Endothelial cell of hepatic sinusoid (primary cell): ENCODE data around the gene SLAIN2.
"Not testable (repeated sequence)": the region's sequence is repeated elsewhere in the genome, so short reads cannot be mapped to it uniquely, and the experiment has no call there.

Experiments used
- in situ Hi-C: cut with HindIII; loops from 2 replicates; pipeline ENCODE4 v1.10.0; 2017; ENCODE audit warnings: low sequenced_read_pairs

SLAIN2 gene

DNA sequence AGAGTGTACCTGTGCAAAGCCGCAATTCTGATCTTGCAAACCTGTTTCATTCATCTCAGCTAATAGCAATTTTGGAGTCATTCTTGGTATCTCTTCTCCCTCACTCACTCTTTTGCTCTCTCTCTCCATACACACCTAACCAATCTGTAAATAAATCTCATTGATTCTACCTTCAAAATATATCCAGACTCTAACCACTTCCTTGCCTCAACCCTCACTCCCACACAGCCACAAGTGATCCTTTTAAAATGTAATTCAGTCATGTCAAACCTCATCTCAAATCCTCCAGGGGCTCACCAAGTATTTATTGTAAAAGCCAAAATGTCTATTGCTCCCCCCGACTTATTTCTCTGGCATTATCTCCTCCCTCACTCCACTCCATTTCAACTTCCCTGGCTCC lies 90.1 kb downstream of the SLAIN2 start:
- in situ Hi-C loops, result no loop called here

DNA sequence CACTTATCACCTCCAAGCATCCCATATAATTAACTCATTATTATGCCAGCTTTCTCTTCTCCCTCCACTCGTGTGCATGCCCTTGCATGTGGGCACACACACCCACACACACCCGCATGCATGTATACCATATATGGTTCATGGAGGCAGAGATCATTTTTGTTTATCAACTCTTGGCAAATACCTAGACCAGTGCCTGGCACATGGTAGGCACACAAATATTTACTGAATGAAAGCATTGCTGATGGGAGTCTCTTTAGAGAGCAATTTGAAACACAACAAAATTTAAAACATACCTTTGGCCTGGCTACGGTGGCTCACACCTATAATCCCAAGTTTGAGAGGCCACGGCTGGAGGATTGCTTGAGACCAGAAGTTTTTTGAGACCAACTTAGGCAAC lies 90.7 kb downstream of the SLAIN2 start:
- in situ Hi-C loops, result no loop called here

DNA sequence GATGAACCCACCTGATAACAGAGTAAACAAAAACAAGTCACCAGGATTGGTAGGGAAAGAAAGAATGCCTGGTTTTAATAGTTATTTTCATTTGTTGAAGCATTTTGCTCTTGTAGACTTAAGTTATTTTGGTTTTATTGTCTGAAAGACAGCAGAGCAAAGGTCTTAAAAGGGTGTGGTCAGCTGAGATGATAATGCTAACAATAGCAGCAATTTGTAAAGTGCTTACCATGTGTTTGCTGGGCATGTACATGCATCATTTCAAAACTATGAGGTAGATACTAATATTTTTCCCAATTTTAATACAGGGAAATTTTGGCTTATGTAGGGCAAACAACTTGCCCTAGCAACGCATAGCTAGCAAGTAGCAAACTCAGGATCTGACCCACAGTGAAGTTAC lies 95.0 kb downstream of the SLAIN2 start:
- in situ Hi-C loops, result no loop called here

DNA sequence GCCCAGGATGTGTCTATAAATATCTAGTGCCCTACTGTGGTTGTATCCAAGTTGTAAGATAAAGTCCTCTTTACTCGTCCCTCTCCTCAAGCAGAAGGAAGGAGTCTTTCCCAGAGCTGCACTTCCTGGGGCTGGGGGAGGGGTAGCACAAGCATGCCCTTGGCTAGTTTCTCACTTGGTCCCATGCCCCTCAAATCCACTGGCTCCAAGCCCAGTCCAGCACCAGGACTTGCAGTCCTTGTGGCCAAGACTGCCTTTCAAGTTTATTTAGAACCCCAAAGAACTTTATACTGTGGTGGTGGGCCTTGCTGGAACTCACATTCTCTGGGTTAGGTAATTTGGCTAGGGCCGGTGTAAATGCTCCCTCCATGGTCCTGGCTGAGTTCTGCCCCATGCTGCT lies 98.7 kb downstream of the SLAIN2 start:
- in situ Hi-C loops, result no loop called here

DNA sequence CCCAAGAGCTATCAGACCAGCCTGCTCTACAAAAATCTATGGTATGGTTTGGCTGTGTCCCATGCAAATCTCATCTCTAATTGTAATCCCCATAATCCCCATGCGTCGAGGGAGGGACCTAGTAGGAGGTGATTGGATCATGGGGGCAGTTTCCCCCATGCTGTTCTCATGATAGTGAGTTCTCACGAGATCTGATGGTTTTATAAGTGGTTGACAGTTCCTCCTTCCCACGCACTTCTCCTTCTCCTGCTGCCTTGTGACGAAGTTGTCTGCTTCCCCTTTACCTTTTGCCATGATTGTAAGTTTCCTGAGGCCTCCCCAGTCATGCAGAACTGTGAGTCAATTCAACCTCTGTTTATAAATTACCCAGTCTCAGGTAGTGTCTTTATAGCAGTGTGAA lies 99.6 kb downstream of the SLAIN2 start:
- in situ Hi-C loops, result not testable (repeated sequence)

DNA sequence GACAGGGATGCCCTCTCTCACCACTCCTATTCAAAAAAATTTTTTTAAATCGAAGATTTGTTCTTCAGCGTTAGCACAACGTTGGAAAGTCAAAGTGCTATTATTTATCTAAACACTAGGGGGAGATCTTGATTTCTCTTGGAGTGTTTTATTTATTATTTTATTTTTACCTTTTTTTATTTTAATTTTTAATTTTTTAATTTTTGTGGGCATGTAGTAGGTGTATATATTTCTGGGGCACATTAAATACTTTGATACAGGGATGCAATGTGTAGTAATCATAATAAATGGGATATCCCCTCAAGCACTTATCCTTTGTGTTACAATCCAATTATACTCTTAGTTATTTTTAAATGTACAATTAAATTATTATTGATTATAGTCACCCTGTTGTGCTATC lies 104.4 kb downstream of the SLAIN2 start:
- in situ Hi-C loops, result no loop called here

DNA sequence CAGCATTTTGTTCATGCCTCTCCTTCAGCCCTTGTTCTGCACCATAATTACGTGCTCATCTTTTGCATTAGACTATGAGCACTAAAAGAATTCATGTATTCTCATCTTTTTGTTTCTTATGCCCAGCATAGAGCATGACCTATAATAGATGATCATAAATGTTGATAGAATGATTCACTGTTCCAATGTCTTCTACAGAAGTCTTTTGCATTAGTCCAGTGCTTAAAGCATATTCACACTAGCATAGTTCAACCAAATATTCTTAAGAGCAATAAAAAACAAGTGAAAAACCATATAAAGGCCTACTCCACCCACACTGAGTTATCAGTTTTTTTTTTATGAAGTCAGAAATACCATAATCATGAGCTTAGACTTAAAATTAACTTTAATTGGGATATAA lies 105.3 kb downstream of the SLAIN2 start:
- in situ Hi-C loops, result no loop called here

DNA sequence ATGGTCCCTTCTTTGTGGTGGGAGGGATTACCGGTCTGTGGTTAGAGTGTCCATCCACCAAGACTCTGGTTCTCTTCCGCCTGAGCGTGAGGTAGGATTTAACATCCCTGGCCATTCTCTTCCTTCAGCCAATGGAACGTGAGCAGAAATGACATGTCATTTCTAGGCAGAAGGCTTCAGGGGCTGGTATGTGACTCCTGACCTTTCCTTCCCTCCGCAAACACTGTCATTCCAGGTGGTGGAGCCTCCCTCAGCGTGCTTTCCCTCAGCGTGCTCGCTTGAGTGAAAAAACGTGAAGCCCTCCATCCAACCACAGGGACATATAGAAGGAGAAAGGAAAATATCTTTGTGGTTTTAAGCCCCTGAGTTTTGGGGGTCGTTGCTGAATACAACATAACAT lies 107.8 kb downstream of the SLAIN2 start:
- in situ Hi-C loops, result no loop called here

DNA sequence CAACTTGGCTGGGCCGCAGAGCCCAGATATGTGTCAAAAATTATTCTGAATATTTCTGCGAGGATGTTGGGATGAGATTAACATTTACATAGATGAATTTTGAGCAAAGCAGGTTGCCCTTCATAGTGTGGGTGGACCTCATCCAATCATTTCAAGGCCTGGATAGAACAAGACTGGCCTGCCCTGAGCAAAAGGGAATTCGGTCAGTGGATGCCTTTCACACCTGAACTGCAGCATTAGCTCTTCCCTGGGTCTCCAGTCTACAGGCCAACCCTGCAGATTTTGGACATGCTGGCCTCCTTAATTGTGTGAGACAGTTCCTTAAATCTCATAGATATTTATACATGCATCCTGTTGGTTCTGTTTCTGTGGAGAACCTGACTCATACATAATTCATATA lies 109.4 kb downstream of the SLAIN2 start:
- in situ Hi-C loops, result no loop called here

DNA sequence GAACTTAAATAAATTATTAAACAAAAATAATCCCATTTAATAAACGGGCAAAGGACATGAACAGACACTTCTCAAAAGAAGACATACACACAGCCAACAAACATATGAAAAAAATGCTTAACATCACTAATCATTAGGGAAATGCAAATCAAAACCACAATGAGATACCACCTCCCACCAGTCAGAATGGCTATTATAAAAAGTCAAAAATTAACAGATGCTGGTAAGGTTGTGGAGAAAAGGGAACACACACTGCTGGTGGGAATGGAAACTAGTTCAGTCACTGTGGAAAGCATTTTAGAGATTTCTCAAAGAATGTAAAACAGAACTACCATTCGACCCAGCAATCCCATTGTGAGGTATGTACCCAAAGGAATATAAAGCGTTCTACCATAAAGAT lies 110.3 kb downstream of the SLAIN2 start:
- in situ Hi-C loops, result not testable (repeated sequence)

DNA sequence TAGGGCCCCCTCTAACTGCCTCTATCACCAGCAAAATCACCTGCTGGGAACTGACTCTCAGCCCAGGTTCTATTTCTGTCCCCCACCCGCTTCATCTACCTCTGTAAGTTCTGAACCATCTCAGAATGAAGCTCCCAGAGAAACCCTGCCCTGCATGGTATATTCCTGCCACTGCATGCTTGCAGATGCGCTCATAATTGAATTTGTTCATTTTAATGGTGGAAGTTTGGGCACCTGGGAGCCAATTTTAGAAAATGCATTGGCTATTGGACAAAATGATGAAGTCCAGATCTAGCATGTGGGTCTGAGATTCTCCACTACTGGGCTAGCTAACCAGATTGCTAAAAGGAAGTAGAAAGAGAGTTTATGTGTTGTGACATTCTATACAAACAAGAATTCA lies 113.3 kb downstream of the SLAIN2 start:
- in situ Hi-C loops, result no loop called here

DNA sequence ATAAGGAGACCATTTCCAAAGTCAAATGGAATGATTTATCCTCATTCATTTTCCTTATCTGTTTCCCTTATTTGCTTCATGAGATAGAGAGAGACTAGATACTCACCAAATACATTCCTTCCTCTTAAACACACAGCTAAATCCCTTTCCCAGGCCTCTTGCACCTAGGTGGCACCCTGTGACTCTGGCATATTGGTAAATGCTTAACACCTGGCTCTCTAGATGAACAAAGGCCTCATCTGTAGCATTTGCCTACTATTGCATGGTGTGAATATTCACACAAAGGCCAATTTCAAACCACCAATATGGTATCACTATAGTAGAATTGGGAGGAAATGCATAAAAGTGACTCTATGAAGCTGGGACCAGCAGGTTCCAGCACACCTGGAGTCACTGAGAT lies 119.7 kb downstream of the SLAIN2 start:
- in situ Hi-C loops, result no loop called here

DNA sequence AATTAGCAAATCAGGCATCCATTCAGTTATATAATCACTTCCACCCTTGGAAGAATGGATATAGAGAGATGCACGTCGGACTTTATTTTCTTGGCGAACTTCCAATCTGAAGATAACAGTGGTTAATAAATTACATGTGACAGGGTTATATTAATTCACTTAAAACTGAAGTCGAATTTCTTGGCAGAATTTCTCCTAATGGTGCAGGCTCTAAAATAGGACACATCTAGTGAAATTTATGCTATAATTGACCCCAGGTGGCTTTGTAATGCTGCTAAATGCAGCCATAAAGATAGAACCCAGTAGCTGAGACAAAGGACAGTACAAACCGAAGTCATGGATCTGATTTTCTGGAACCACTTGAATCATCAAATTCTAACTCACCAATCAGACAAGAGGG lies 121.0 kb downstream of the SLAIN2 start:
- in situ Hi-C loops, result no loop called here

DNA sequence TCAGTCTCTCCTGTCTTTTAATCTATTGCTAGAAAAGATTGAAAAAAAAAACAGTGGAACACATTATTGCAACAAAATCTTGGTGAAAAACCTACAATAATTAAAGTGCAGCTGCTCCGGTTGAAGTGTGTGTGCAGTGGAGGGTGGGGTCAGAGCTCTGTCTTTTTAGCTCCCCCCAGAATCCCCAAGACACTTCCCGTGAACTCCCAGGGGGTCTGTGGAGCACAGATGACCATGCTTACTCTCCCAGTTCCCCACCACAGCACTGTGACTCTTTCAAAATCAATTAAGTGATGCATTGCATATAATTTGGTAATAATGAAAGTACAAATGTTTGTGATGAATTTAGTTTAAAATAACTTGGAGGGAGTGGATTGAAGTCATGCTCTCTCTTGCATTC lies 126.1 kb downstream of the SLAIN2 start:
- in situ Hi-C loops, result no loop called here

DNA sequence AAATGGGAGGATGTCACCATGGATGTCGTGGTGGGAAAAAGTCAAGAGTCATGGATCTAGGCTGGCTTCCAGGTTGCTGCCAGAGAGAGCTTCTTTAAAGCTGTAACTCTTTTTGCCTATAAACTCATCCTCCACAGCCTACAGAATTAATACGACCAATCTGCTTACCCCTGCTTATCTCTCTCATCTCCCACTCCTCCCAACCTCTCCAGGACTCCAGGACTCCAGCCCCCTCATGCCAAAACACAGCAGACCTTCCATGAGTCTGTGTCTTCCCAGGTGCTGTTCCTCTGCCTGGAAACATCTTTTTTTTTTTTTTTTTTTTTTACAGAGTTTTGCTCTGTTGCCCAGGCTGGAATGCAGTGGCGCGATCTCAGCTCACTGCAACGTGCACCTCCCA lies 126.6 kb downstream of the SLAIN2 start:
- in situ Hi-C loops, result no loop called here

DNA sequence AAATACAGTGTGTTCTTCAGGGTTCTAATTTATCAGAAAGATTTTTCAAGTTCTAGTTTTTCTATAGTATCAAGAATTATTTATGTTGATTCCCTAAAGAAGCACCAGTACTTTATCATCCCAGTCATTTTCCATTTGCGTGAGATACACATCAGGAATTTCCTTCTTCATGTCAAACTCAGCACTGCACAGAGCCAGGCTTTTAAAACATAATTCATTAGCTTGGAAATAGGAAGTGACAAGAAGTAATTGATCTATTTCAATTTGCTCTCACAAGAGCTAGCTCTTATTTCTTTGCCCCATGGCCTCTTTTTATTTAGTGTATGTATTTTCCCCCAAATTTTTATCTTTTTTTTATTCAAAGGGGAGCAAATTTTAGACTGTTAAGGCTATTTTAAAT lies 128.8 kb downstream of the SLAIN2 start:
- in situ Hi-C loops, result no loop called here

DNA sequence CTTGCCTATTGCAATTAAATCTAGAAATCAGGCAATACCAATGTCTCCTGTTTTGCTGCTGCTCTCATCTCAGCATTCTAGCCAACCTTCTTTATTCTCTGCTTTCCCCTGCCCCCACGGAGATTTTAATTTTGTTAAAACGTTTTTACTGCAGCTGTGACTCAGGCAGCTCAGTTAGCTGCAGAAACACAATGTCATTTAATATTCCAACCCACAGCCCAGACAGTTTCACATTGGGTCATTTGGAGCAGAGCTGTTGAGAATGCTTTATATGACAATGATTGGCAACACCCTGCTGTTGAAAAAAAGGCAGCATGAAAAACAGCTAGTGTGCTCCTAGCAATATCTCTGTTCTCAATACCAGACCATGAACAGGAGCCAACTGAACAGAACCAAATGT lies 129.2 kb downstream of the SLAIN2 start:
- in situ Hi-C loops, result no loop called here

DNA sequence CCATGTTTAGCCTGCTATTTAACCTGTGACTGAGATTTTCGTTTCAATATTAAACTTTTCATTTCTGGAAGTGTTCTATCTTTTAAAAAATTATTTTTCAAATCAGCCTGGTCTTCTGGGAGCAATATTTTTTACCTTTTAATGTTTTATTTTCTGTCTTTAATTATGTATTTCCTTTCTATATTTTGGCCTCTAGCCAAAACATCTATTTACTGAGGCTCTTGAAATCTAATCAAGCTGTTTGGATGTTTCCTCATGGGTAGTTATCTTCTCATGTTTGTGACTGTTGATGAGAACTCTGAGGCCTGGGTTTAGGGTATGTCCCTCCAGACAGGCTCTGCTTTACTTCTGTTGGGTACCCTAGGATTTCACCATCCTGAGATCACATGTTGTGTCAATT lies 131.5 kb downstream of the SLAIN2 start:
- in situ Hi-C loops, result no loop called here

DNA sequence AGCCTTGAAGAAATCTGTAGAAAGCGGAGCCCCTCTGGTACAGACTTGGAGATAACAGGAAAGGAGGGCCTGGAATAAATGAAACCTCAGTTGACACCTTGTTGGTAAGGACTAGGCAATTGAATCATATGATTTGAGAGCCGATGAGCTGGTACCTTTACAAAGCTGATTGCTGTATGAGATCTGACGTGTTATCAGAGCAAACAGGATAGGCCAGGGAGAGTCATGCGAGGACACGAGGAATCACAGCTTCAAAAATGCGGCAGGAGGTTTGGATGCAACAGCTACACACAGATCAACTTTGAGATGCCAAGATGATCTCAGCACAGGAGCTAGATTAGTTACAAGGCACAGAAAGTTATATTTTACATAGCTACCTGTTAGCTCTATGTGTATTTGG lies 134.4 kb downstream of the SLAIN2 start:
- in situ Hi-C loops, result no loop called here
